HG03469 (cell line): ENCODE data around the gene GNB1L.

Experiments used
- ATAC-seq: cut with Tn5 transposase; IDR thresholded peaks from one replicate; pipeline ENCODE4 v1.9.1; 2021; ENCODE audit warnings: mild to moderate bottlenecking, moderate library complexity, moderate number of reproducible peaks; ENCODE audit not compliant: unreplicated experiment

The GNB1L gene

GRCh38 chr22:19826619-19826950, 28.1 kb downstream of the GNB1L start:
- no peak for ATAC-seq

GRCh38 chr22:19825904-19826618, 28.6 kb downstream of the GNB1L start:
- no peak for ATAC-seq

GRCh38 chr22:19824926-19825339, 29.7 kb downstream of the GNB1L start:
- ATAC-seq: no peak

GRCh38 chr22:19824212-19824925, 30.3 kb downstream of the GNB1L start:
- ATAC-seq: no peak

GRCh38 chr22:19823902-19824211, 30.8 kb downstream of the GNB1L start:
- no peak for ATAC-seq

GRCh38 chr22:19823191-19823901, 31.3 kb downstream of the GNB1L start:
- no peak for ATAC-seq

- ATAC-seq: no peak
These were observed 32.2 kb downstream of the GNB1L start for GRCh38 chr22:19822301-19823117.

- ATAC-seq: no peak
These were observed 33.0 kb downstream of the GNB1L start for GRCh38 chr22:19821523-19822300.

GRCh38 chr22:19820880-19821522, 33.7 kb downstream of the GNB1L start:
- ATAC-seq: no peak

- ATAC-seq: no peak
These were observed 34.5 kb downstream of the GNB1L start for GRCh38 chr22:19819911-19820879.

GRCh38 chr22:19819208-19819910, 35.3 kb downstream of the GNB1L start:
- ATAC-seq: no peak

GRCh38 chr22:19818324-19819207, 36.1 kb downstream of the GNB1L start:
- no peak for ATAC-seq

- ATAC-seq: no peak
These were observed 38.1 kb downstream of the GNB1L start for GRCh38 chr22:19816372-19817119.

GRCh38 chr22:19815823-19816290, 38.8 kb downstream of the GNB1L start:
- no peak for ATAC-seq

- ATAC-seq: no peak
These were observed 39.4 kb downstream of the GNB1L start for GRCh38 chr22:19815093-19815822.

GRCh38 chr22:19814428-19814827, 40.2 kb downstream of the GNB1L start:
- ATAC-seq: no peak
